Loucy (cell line): ENCODE results near the gene HOXA5.

ENCODE experiments used
- EZH2phosphoT487 ChIP-seq: fragments of 200-600 bp; IDR thresholded peaks from 2 replicates; pipeline ENCODE4 v1.6.1; 2018; ENCODE audit warnings: antibody characterized with exemption, mild to moderate bottlenecking, moderate library complexity, borderline replicate concordance
- TF ChIP-seq, protein P1 (sequence below): fragments of 200-600 bp; sonication (generic); conservative IDR thresholded peaks from 2 replicates; pipeline ENCODE4 v1.5.1; 2014; ENCODE audit warnings: mild to moderate bottlenecking, antibody characterized with exemption, low read length

DNA sequence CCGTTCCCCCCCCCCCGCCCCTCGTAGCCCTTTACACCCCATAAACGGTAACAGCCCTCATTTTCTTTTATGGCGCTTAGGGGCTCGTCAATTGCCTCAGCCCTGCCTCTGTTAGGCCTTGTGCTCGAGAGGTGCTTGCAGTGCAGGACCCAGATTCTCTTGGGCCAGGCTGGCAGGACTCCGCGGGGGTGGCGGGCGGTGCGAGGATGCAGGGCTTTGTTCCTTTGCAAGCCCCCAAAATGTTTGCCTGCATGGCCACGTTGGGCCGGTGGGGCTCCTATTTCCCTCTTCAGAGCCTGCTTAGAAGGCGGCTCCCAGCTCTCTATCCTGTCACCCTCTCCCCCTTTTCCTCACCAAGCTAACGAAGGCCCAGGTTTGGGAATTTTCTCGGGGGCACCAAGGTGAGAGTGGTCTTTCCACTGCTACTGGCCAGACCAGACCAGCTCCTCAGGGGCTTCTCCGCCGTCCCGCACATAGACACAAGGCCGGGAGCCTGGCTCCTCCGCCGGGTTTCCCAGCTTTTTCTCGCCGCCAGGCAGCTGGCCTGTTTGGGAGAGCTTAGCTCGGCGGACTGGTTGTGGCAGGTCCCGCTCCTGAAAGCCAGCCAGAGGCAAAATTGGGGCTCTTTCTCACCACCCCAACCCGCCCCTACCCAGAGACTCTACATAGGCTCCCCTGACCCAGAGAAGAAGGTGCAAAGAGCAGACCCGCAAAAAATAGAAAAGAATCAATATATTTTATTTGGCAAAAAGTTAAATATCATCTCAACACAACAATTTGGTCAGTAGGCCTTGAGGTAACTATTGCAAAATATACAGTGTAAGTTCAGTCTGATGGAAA is 18.5 kb upstream of the HOXA5 start:
- TF ChIP-seq, protein P1, sequence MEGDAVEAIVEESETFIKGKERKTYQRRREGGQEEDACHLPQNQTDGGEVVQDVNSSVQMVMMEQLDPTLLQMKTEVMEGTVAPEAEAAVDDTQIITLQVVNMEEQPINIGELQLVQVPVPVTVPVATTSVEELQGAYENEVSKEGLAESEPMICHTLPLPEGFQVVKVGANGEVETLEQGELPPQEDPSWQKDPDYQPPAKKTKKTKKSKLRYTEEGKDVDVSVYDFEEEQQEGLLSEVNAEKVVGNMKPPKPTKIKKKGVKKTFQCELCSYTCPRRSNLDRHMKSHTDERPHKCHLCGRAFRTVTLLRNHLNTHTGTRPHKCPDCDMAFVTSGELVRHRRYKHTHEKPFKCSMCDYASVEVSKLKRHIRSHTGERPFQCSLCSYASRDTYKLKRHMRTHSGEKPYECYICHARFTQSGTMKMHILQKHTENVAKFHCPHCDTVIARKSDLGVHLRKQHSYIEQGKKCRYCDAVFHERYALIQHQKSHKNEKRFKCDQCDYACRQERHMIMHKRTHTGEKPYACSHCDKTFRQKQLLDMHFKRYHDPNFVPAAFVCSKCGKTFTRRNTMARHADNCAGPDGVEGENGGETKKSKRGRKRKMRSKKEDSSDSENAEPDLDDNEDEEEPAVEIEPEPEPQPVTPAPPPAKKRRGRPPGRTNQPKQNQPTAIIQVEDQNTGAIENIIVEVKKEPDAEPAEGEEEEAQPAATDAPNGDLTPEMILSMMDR: no peak
- no peak for TF ChIP-seq EZH2phosphoT487
